Measurements from ENCODE around the gene WNT9B. TPM values are rescaled to one million over a fixed set of nuclear protein-coding genes. Genes with fewer than 3 reads are reported as not detected.

The WNT9B gene
- total and polyA plus RNA-seq, 8 donors = 0.12 to 0.32 (median 0.28) TPM; not detected in 3

DNA sequence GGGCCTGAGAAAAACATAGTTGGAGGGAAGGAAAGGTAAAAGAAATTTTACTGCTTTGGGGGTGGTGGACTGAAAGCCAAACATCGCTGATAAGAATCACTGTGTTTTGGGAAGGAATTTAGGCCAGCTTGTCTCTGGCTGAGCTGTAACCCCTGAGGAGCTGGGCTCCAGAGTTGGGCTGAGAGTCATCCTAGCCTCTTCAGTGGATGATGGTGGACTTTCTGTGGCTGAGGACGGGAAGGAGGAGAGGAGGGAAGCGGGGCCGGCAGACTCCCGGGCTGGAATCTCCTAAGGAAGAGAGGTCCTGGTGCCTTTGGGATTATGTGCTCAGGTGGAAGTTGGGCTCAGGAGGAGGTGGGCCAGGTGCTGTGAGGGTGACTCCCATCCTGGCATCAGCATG lies 8.6 kb downstream of the WNT9B start:
- Histone ChIP-seq H3K4me1 (no peaks in the 10 kb centered on the region), H3K4me3 (no peak overlapping the region), H3K27me3 (no peaks in the 10 kb centered on the region), H3K36me3 (no peaks in the 10 kb centered on the region), H3K9me3 (no peaks in the 10 kb centered on the region), H3K27ac (no peak overlapping the region)
- WGBS, 2 donors = 84 to 85% methylated on average over 5 of the region's 5 CpGs
- no peak for ATAC-seq
- FAIRE-seq = no peak
- TF ChIP-seq, protein P1, sequence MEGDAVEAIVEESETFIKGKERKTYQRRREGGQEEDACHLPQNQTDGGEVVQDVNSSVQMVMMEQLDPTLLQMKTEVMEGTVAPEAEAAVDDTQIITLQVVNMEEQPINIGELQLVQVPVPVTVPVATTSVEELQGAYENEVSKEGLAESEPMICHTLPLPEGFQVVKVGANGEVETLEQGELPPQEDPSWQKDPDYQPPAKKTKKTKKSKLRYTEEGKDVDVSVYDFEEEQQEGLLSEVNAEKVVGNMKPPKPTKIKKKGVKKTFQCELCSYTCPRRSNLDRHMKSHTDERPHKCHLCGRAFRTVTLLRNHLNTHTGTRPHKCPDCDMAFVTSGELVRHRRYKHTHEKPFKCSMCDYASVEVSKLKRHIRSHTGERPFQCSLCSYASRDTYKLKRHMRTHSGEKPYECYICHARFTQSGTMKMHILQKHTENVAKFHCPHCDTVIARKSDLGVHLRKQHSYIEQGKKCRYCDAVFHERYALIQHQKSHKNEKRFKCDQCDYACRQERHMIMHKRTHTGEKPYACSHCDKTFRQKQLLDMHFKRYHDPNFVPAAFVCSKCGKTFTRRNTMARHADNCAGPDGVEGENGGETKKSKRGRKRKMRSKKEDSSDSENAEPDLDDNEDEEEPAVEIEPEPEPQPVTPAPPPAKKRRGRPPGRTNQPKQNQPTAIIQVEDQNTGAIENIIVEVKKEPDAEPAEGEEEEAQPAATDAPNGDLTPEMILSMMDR (IDR thresholded peaks at IDR 0.05) = no peak
- no peak for DNase-seq
- intact Hi-C loops (cut with DNase I) = no loop called here

DNA sequence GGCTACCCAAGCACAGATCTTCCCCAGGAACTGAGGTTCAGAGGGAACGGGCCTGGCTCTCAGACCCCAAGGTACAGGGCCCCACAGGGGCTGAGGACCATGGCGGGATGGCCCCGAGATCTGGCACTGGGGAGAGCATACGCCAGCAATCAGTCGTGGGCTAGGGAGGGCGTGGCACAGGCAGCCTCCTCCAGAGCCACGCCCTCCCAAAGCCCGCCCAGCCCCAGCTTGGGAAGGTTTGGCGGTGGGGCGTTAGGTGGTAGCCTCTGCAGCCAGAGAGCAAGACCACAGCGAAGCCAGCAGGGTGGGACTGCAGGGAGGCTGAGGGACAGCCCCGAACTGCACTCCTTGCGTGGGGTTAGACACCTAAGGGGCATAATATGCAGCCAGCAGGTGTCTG lies 11.6 kb downstream of the WNT9B start:
- WGBS, 2 donors = 55 to 56% methylated on average over 13 of the region's 13 CpGs
- H3K4me3 ChIP-seq = no peak overlapping the region
- ATAC-seq (no peak), FAIRE-seq (no peak), DNase-seq (no peak)
- intact Hi-C loops (cut with DNase I) = no loop called here
- H3K27ac ChIP-seq = no peak overlapping the region
- no peaks in the 10 kb centered on the region for H3K9me3 ChIP-seq
- no peaks in the 10 kb centered on the region for H3K36me3 ChIP-seq
- H3K27me3 ChIP-seq = no peaks in the 10 kb centered on the region
- TF ChIP-seq, protein P1 (IDR thresholded peaks at IDR 0.05) = no peak
- H3K4me1 ChIP-seq = no peaks in the 10 kb centered on the region

DNA sequence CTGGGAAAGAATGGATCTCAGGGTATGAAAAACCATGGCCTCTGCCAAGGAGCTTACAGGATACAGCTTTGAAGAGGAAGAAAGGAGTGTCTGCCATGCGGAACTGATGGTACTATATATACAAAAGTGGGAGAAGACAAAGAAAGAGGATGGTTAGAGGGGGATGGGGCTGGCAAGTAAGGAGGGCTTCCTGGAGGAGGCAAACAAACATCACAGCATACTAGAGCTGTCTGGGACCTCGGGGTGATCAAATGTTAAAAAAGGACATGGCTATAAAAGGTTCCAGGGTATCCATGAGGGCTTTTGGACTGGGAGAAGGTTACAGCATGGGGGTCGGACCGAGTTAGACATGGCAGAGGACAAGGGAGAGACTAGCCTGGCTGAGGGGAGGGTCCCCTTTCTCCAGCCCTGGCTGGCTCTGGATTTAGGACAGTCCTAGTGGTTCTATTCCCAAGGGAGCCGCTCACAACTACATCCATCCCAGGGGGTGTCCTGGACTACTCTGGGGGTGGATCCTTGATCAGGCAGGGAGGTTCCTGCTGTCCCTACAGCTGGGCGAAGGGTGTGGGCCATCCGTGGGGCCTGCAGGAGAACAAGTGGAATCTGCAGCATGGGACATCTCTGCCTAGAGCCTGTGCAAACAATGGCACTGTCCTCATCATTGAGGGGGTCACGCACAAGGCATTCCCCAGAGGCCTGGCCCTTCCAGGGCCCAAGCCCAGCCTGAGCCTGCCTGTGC lies 12.2 kb downstream of the WNT9B start:
- TF ChIP-seq, protein P1 (IDR thresholded peaks at IDR 0.05) = no peak
- no peak for DNase-seq
- FAIRE-seq = no peak
- Histone ChIP-seq H3K27me3 (no peaks in the 10 kb centered on the region), H3K36me3 (no peaks in the 10 kb centered on the region), H3K27ac (no peak overlapping the region), H3K4me1 (no peaks in the 10 kb centered on the region), H3K4me3 (no peak overlapping the region), H3K9me3 (no peaks in the 10 kb centered on the region)
- no peak for ATAC-seq
- intact Hi-C loops (cut with DNase I) = no loop called here
- 73 to 78% methylated on average over 8 of the region's 8 CpGs for WGBS, 2 donors

DNA sequence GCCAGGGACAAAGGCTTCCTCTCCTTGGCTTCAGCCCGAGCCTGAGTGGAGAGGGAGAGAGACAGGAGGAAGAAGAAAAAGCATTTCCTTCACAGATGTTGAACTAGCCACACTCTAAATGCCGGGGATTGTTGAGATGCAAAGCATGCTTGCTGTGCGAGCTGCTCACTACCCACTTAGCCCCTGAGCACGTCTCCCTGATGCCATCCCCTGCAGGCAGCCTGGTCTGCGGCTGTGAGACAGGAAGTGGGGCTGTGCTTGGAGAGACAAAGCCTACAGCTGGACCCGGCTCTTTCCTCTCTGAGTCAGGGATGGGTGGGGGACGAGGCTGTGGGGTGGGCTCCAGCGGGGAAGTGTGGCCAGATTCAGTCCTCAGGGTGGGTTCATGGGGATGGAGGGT lies 13.7 kb downstream of the WNT9B start:
- TF ChIP-seq, protein P1 (IDR thresholded peaks at IDR 0.05) = no peak
- FAIRE-seq = no peak
- intact Hi-C loops (cut with DNase I) = no loop called here
- ATAC-seq = no peak
- Histone ChIP-seq H3K36me3 (no peaks in the 10 kb centered on the region), H3K4me1 (no peaks in the 10 kb centered on the region), H3K27me3 (no peaks in the 10 kb centered on the region), H3K4me3 (no peak overlapping the region), H3K27ac (no peak overlapping the region), H3K9me3 (no peaks in the 10 kb centered on the region)
- DNase-seq = no peak
- WGBS, 2 donors = 67 to 79% methylated on average over 7 to 8 of the region's 8 CpGs

DNA sequence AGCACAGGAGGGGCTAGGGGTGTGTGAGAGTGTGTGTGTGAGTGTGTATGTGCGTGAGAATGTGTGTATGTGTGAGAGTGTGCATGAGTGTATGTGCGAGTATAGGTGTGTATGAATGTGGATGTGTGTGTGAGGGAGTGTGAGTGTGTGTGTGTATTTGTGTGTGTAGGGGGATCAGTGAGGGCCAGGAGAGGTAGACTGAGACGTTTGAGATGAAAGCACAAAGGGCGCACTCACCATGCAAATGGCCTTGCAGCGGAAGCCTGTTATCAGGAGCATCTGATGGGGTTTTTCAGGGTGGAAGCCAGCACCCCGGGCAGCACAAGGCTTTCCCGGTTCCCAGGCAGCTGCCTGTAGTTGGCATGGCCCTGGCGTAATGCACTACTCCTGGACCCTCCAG lies 14.9 kb downstream of the WNT9B start:
- ATAC-seq (no peak), FAIRE-seq (no peak), DNase-seq (no peak)
- no peaks in the 10 kb centered on the region for H3K27me3 ChIP-seq
- TF ChIP-seq, protein P1 (IDR thresholded peaks at IDR 0.05) = no peak
- no peaks in the 10 kb centered on the region for H3K9me3 ChIP-seq
- WGBS, 2 donors = 64 to 78% methylated on average over 8 of the region's 8 CpGs
- H3K27ac ChIP-seq = no peak overlapping the region
- H3K36me3 ChIP-seq = no peaks in the 10 kb centered on the region
- H3K4me1 ChIP-seq = peaks cover 0 to 9% (median 0%) of the 10 kb centered on the region in 3 donors
- H3K4me3 ChIP-seq = no peak overlapping the region
- intact Hi-C loops (cut with DNase I) = no loop called here
